Sigmoid colon (tissue), 4 donors: ENCODE data around the gene C1orf74.

ENCODE experiments used
- CTCF ChIP-seq, 4 experiments: fragments of 450-650 bp in 3 of 4; fragments of 200-600 bp in 1 of 4; IDR thresholded peaks; one replicate each; pipeline ENCODE4 v1.5.1; 2016 to 2019; ENCODE audit warnings: antibody characterized with exemption in 4 of 4, mild to moderate bottlenecking in 3 of 4, moderate library complexity in 2 of 4
- POLR2A ChIP-seq, 2 donors: fragments of 450-650 bp; IDR thresholded peaks; one replicate each; pipeline ENCODE4 v1.6.1; 2016; ENCODE audit warnings: antibody characterized with exemption in 2 of 2, mild to moderate bottlenecking in 2 of 2, moderate library complexity in 2 of 2
- POLR2AphosphoS5 ChIP-seq, 4 donors: sonication (generic); formaldehyde crosslinking; IDR thresholded peaks; one replicate each; pipeline ENCODE4 v1.6.1; 2017; ENCODE audit warnings: antibody characterized with exemption in 4 of 4

- no peak for TF ChIP-seq POLR2AphosphoS5 (IDR thresholded peaks at IDR 0.05)
- no peak for TF ChIP-seq CTCF (IDR thresholded peaks at IDR 0.05)
- no peak for TF ChIP-seq POLR2A (IDR thresholded peaks at IDR 0.05)
Observed at GRCh38 chr1:209772126-209772525, 12.2 kb downstream of the C1orf74 start.
